ENCODE data around the gene POU2F3.

DNA sequence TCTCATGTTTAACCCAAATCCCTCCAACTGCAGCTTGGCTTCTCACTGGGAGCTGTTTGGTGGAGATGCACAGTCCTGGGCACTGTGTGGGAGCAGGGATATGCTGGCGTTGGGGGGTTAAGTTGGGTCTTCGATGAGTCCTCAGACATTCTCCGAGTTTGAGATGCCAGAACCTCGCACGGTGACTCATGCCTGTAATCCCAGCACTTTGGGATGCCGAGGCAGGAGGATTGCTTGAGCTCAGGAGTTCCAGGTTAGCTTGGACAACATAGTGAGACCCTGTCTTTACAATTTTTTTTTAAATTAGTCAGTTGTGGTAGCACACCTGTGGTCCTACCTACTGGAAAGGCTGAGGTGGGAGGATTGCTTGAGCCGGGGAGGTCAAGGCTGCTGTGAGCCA is 20.7 kb downstream of the POU2F3 start:
- TF ChIP-seq, protein P1, sequence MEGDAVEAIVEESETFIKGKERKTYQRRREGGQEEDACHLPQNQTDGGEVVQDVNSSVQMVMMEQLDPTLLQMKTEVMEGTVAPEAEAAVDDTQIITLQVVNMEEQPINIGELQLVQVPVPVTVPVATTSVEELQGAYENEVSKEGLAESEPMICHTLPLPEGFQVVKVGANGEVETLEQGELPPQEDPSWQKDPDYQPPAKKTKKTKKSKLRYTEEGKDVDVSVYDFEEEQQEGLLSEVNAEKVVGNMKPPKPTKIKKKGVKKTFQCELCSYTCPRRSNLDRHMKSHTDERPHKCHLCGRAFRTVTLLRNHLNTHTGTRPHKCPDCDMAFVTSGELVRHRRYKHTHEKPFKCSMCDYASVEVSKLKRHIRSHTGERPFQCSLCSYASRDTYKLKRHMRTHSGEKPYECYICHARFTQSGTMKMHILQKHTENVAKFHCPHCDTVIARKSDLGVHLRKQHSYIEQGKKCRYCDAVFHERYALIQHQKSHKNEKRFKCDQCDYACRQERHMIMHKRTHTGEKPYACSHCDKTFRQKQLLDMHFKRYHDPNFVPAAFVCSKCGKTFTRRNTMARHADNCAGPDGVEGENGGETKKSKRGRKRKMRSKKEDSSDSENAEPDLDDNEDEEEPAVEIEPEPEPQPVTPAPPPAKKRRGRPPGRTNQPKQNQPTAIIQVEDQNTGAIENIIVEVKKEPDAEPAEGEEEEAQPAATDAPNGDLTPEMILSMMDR (IDR thresholded peaks at IDR 0.05), result no peak
- TF ChIP-seq EP300 (IDR thresholded peaks at IDR 0.05), result no peak
- no peak for TF ChIP-seq POLR2A (IDR thresholded peaks at IDR 0.05)
